ENCODE data around the gene PEX6.

PEX6 gene

GRCh38 chr6:42928986-42929820 lies 49.8 kb downstream of the PEX6 start, which contains the start of gene CNPY3:
CNPY3 (plus strand) TSS chr6:42929480; CDS start chr6:42929571, 91 bp downstream.
- peak; percentile 94 to 95 for DNase-seq

- DNase-seq, result no peak
Observed at GRCh38 chr6:42925248-42925857, 53.6 kb downstream of the PEX6 start.

- DNase-seq, result no peak
Observed at GRCh38 chr6:42923666-42924065, 55.3 kb downstream of the PEX6 start.

- DNase-seq, result no peak
Observed at GRCh38 chr6:42921801-42922200, 57.2 kb downstream of the PEX6 start.

GRCh38 chr6:42916288-42916687 lies 62.7 kb downstream of the PEX6 start:
- DNase-seq, result no peak

GRCh38 chr6:42915732-42916131 lies 63.2 kb downstream of the PEX6 start, which contains the start of gene PTCRA:
PTCRA (plus strand) TSS chr6:42916053; CDS start chr6:42916070, 17 bp downstream.
- no peak for DNase-seq

- DNase-seq, result no peak
Observed at GRCh38 chr6:42914546-42914945, 64.4 kb downstream of the PEX6 start.
